Measurements from ENCODE around the gene ADAMTS17.

Gene ADAMTS17

GRCh38 chr15:100168787-100169186, 173.0 kb downstream of the ADAMTS17 start:
- DNase-seq, result no peak

GRCh38 chr15:100167884-100168375, 173.8 kb downstream of the ADAMTS17 start:
- no peak for DNase-seq

DNA sequence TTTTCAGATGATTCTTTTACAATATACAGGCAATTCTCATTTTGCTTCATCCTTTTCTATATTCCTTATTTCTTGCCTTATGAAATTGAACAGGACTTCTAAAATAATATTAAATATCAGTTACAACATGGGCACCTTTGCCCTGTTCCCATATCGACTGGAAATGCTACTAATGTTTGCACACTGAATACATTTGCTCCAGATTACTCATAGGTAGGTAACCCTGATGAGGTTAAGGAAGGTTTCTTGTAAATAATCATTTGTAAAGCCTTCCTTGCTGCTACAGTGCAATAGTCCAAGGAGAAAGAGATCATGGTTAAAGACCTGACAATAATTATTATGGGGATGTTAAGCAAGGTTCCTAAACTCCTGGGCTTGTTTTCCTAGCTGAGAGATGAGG, 175.5 kb downstream of the ADAMTS17 start:
- no peak for DNase-seq

DNA sequence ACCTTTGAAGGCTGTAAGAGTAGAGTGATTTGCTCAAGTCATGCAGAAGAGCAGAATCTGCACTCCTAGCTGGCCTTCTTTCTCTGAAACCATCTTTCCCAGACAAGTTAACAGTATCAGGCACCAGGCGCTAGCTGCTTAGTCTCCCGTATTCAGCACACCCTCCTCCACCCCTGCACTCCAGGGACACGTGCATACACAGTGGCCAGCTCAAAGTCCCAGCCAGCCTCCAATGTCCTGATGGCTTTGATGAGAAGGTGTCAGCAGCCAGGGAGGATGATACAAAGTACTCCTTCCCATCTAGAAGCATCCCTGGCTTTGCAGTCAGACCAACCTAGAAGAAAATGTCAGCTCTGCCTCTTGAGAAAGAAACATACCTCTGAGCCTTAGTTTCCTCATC, 177.8 kb downstream of the ADAMTS17 start:
- no peak for DNase-seq

DNA sequence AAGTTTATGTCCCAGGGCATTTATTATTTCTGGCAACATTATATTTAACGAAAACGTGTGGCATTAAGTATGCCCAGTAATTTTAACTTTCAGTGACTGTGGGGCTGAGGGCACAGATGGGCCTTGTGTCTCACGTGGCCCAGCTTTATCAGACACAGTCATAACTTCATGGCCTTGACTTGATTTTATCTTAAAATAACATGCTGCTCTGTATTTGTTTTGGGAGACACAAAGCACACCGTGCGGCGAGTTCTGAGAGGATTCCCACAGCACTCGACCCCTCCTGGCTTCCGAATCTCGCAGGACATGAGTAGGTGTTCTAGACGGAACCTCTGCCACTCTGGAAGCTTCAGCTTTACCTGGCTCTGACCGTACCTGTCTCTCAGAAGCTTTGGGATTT, 180.8 kb downstream of the ADAMTS17 start:
- no peak for DNase-seq

DNA sequence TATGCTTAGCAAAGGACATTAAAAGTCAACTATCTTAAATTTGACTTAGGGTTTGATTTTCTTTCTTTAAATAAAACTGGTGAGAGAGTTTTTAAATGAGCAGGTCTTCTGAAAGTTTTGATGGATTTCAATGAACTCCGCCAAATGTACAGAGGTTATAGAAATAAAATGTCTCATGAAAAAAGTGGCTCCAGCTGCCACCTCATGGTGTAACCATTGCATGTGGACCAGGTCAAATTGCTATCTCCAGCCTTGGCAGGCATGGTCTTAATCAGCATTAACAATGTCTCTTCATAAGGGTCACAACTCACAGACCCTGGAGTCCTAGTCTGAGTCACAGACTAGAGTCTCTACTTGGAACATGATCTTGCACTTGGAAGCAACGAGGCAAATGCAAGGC, 182.3 kb downstream of the ADAMTS17 start:
- no peak for DNase-seq

DNA sequence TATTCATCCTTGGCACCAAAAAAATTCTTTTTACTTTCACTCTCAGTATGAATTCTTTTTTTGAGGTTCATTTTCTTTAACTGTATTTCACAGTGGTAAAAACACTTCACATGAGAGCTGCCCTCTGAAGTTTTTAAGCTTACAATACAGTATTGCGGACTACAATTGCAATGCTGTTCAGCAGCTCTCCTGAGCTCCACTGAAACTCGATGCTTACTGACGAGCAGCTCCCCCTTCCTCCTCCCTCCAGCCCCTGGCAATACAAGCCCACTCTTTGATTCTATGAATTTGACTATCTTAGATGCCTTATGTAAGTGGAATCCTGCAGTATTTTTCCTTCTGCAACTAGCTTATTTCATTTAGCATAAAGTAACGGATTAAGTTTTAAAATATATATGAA, 183.4 kb downstream of the ADAMTS17 start:
- no peak for DNase-seq

GRCh38 chr15:100156201-100156600, 185.6 kb downstream of the ADAMTS17 start:
- DNase-seq, result no peak

DNA sequence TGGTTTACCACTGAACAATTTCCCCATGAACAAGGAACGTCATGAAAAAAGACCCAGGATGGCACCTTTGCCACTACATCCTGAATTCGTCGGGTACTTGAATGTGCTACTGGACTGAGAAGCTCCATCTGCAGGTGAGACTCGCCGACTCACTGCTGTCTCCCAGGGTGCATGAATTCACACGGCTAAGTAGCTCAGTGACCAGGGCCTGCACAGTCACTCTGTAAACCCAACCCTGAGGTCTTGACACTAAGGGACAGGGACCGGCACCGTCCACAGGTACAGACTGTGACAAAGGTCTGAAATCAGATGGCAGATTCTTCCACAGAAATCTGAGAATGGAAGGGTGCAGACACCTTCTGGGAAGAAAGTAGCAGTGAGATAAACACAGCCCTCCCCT, 187.4 kb downstream of the ADAMTS17 start:
- no peak for DNase-seq

- DNase-seq, result no peak
Measured at GRCh38 chr15:100152463-100152862, 189.3 kb downstream of the ADAMTS17 start.

DNA sequence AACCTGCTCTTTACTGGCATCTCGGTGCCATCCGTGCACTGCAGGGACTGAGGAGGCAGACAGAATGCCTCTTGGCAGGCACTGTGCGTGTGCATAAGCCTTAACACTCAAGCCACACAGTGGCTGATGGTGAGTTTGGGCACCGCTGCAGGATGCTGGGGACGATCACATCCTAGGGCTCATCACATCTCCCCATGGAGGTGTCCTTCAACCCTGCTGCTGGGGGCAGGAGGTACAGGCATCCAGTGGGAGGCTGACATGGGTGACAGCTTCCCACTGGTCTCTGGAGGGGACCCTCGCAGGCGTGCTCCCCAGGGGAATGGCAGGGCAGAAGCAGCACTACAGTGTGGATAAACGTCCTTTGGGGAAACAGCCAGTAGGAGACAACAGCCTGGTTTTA, 190.9 kb downstream of the ADAMTS17 start:
- no peak for DNase-seq

GRCh38 chr15:100147828-100148227, 193.9 kb downstream of the ADAMTS17 start:
- no peak for DNase-seq

GRCh38 chr15:100143378-100143777, 198.4 kb downstream of the ADAMTS17 start:
- DNase-seq, result no peak

DNA sequence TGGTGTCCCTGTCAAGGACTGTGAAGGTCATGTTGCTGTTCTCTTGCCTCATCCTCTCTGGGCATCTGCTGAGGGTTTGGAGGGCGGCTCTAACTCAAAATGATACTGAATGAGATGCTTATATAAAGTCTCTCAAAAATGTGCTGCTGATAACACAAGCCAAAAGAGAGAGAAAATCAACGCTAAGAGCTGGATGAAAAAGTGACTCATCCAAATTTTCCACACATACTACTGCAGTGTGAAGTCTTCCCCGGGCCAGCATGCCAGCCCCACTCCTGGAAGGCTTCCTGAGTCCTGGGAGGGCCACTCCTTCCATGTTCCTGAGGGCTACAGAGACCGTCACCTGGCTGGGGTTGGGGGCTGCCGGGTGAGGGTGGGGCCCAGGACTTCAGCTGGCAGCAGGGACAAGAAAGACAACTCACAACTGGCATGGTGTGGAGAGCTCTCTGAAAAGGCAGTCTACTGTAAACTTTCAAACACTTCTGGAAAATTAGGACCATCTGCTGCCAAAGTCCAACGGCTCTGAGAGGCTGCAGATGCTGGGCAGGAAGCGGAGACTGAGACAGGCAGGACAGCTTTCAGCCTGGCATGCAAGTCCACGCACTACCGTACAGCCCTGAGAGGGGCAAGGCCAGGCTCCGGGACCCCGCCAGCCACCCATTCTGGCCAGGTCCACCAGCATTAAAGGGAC, 200.3 kb downstream of the ADAMTS17 start:
- DNase-seq, result no peak

GRCh38 chr15:100140527-100141308, 201.1 kb downstream of the ADAMTS17 start:
- DNase-seq, result no peak

DNA sequence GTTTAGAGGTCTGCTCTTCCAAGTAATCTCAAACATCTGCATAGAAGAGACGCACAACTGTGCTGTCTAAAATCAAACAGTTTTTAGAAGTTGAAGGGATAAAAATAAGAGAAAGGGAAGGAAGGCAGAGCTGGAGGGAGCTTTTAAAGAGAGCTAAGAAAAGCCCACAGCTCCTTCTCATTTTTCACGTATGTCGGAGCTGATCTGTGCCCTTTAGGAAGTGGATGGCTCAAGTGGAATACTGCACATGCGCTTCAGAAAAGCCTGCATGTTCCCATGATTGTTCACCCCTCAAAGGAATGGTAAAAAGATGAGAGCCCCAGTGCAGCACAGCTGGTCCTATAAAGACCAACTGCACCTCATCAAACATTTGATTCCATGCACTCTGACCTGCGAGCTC, 207.2 kb downstream of the ADAMTS17 start:
- no peak for DNase-seq

GRCh38 chr15:100134089-100134583, 207.6 kb downstream of the ADAMTS17 start:
- no peak for DNase-seq

- no peak for DNase-seq
Measured at GRCh38 chr15:100133001-100133400, 208.8 kb downstream of the ADAMTS17 start.

- DNase-seq, result no peak
Measured at GRCh38 chr15:100132309-100132708, 209.5 kb downstream of the ADAMTS17 start.

GRCh38 chr15:100131321-100132224, 210.2 kb downstream of the ADAMTS17 start:
- DNase-seq, result no peak

DNA sequence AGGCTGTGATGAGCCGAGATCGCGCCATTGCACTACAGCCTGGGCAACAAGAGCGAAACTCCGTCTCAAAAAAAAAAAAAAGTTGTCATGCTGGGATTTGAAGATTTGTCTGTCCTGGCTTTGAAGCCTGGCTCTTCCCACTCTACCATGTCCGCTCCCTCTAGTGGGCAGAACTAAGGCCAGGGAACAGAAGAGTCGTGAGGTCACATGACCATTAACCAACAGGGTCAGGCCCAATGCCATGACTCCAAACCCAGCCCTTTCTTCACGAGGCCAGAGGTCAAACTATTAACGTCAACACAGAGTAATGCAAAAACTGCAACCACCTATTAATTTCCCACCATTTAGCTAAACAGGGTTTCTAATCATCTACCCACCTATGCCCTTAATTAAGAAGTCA, 212.1 kb downstream of the ADAMTS17 start:
- no peak for DNase-seq

- no peak for DNase-seq
Measured at GRCh38 chr15:100125401-100126191, 216.2 kb downstream of the ADAMTS17 start.

Measured in activated CD4-positive, alpha-beta T cell treated with anti-CD3 and anti-CD28 coated beads, Interleukin-2, amount 50 U/mL, for 4 hours (primary cell).